Gastroesophageal sphincter (tissue), 4 donors: ENCODE data around the gene LDLRAP1. TPM values are rescaled to one million over a fixed set of nuclear protein-coding genes. Genes with fewer than 3 reads are reported as not detected.

Source experiments
- ATAC-seq: fragments of 150-250 bp; one replicate; pipeline ENCODE4 v1.9.1; 2016; ENCODE audit warnings: mild to moderate bottlenecking, moderate library complexity
- H3K27ac ChIP-seq, 4 donors: fragments of 200-600 bp; sonication (generic) in 3 of 4; 1 replicate in 3 of 4; 2 replicates in 1 of 4; pipeline ENCODE4 v1.5.1; 2016 to 2019
- H3K27me3 ChIP-seq: fragments of 200-600 bp; sonication (generic); one replicate; pipeline ENCODE4 v1.5.1; 2019
- H3K36me3 ChIP-seq, 2 donors: fragments of 200-600 bp; sonication (generic); one replicate each; pipeline ENCODE4 v1.5.1; 2019; ENCODE audit warnings: control low read depth in 1 of 2
- H3K4me1 ChIP-seq, 3 donors: fragments of 200-600 bp; sonication (generic); 1 replicate in 2 of 3; 2 replicates in 1 of 3; pipeline ENCODE4 v1.5.1; 2016 to 2019; ENCODE audit warnings: control low read depth in 2 of 3
- H3K4me3 ChIP-seq, 2 donors: fragments of 200-600 bp; sonication (generic); one replicate each; pipeline ENCODE4 v1.5.1; 2019; ENCODE audit warnings: mild to moderate bottlenecking in 1 of 2, moderate library complexity in 1 of 2
- H3K9me3 ChIP-seq, 3 donors: fragments of 200-600 bp; sonication (generic); one replicate each; pipeline ENCODE4 v1.5.1; 2017 to 2019; ENCODE audit warnings: control low read depth in 2 of 3
- EP300 ChIP-seq: sonication (generic); formaldehyde crosslinking; IDR thresholded peaks from one replicate; pipeline ENCODE4 v1.6.1; 2017; ENCODE audit warnings: antibody characterized with exemption, mild to moderate bottlenecking
- POLR2A ChIP-seq, 2 donors: fragments of 450-650 bp; IDR thresholded peaks; one replicate each; pipeline ENCODE4 v1.6.1; 2017; ENCODE audit warnings: antibody characterized with exemption in 2 of 2, mild to moderate bottlenecking in 2 of 2, moderate library complexity in 1 of 2
- POLR2AphosphoS5 ChIP-seq: sonication (generic); formaldehyde crosslinking; IDR thresholded peaks from one replicate; pipeline ENCODE4 v1.6.1; 2017; ENCODE audit warnings: antibody characterized with exemption
- WGBS, 2 donors: methylation state at CpG; one replicate each; pipeline ENCODE4 v1.1.5; 2018; ENCODE audit warnings: low coverage in 1 of 2; 5-methylcytosine and 5-hydroxymethylcytosine counted together
- total RNA-seq, 4 donors: library from RNA; depleted of rRNA; stranded (reverse); fragments of >200 nt; gene quantifications; one replicate each; pipeline ENCODE4 v1.1.0, GENCODE V29; 2016
- TF ChIP-seq, protein P1 (sequence below), 4 experiments: fragments of 200-600 bp in 2 of 4; fragments of 450-650 bp in 2 of 4; sonication (generic) in 1 of 4; IDR thresholded peaks; one replicate each; pipeline ENCODE4 v1.5.1; 2017 to 2019; ENCODE audit warnings: antibody characterized with exemption in 4 of 4, mild to moderate bottlenecking in 2 of 4, moderate library complexity in 2 of 4

Gene LDLRAP1
- total RNA-seq, 4 donors from 2014 or later = 13.6 to 21.3 (median 17.2) TPM

DNA sequence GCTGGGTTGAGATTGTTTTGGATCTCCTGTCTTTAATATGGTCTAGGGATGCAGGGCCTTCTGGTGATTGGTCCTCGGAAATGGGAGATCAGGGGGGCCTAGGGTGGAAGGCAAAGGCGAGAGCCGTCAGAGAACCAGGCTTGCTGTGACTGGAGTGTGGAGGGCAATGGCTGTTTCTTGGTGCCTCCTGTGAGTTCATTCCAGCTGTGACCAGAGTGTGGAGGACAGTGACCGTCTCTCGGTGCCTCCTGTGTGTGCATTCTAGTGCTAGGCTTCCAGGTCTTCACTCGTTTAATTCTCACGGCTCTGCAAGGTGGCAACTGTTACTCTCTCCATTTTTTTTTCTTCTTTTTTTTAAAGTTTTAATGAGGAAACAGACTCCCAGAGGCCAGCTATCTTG, 14.1 kb downstream of the LDLRAP1 start:
- H3K9me3 ChIP-seq = no peaks in the 10 kb centered on the region
- WGBS, 2 donors = 64 to 72% methylated on average over 3 to 7 of the region's 7 CpGs
- H3K4me1 ChIP-seq = peaks cover 0 to 79% (median 16%) of the 10 kb centered on the region in 3 donors
- peaks cover 0 to 58% of the 10 kb centered on the region in 2 donors for H3K36me3 ChIP-seq
- TF ChIP-seq, protein P1, sequence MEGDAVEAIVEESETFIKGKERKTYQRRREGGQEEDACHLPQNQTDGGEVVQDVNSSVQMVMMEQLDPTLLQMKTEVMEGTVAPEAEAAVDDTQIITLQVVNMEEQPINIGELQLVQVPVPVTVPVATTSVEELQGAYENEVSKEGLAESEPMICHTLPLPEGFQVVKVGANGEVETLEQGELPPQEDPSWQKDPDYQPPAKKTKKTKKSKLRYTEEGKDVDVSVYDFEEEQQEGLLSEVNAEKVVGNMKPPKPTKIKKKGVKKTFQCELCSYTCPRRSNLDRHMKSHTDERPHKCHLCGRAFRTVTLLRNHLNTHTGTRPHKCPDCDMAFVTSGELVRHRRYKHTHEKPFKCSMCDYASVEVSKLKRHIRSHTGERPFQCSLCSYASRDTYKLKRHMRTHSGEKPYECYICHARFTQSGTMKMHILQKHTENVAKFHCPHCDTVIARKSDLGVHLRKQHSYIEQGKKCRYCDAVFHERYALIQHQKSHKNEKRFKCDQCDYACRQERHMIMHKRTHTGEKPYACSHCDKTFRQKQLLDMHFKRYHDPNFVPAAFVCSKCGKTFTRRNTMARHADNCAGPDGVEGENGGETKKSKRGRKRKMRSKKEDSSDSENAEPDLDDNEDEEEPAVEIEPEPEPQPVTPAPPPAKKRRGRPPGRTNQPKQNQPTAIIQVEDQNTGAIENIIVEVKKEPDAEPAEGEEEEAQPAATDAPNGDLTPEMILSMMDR (IDR thresholded peaks at IDR 0.05) = no peak
- TF ChIP-seq EP300 = no peak
- TF ChIP-seq POLR2A (IDR thresholded peaks at IDR 0.05) = no peak
- TF ChIP-seq POLR2AphosphoS5 = no peak
- H3K4me3 ChIP-seq = no peak overlapping the region
- no peak for ATAC-seq
- H3K27me3 ChIP-seq = no peaks in the 10 kb centered on the region
- H3K27ac ChIP-seq = no peak overlapping the region

DNA sequence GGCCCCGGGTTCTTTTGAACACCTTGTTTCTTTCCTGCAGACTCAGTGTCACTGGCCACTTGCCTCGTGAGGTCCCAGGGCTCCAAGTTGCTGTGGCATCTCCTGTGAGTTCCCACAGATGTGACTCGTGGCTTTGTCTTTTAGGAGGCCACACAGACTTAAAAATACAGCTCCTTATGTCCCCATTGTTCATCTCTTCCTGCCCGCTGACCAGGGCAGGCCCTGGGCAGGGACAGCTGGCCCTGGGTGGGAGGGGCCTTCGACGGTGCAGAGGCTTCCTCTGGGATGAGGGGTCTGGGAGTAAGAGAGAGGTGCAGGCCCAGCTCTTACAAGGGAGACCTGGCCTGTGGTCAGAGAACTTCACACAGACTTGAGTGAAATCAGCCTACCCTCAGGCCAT, 15.6 kb downstream of the LDLRAP1 start:
- ATAC-seq = no peak
- no peak for TF ChIP-seq POLR2AphosphoS5
- Histone ChIP-seq H3K27ac (peak overlapping the region in 1 of 4 donors; percentile 25), H3K36me3 (peaks cover 0 to 73% of the 10 kb centered on the region in 2 donors), H3K4me3 (no peak overlapping the region), H3K4me1 (peaks cover 0 to 75% (median 16%) of the 10 kb centered on the region in 3 donors), H3K9me3 (no peaks in the 10 kb centered on the region), H3K27me3 (no peaks in the 10 kb centered on the region)
- WGBS, 2 donors = 0 to 30% methylated on average over 1 to 2 of the region's 6 CpGs

DNA sequence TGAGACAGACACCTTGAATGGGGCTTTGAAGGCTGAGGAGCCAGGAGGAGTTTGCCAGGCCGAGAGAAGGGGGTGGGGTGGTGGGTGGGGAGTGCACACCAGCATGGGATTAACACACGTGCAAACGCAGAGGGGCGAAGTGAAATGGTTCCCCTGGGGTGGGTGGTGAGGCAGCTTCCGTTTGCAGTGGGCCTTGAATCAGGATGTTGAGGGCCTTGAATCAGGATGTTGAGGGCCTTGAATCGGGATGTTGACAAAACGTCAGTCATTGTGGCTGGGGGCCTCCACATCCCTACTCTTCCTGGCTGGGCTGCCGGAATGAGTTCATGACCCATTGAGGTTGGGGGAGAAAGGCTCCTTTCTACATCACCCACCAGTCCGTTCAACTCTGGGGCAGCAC, 16.6 kb downstream of the LDLRAP1 start:
- no peak for ATAC-seq
- Histone ChIP-seq H3K4me1 (peaks cover 0 to 77% (median 16%) of the 10 kb centered on the region in 3 donors), H3K36me3 (peaks cover 0 to 75% of the 10 kb centered on the region in 2 donors), H3K9me3 (no peaks in the 10 kb centered on the region), H3K4me3 (no peak overlapping the region), H3K27me3 (no peaks in the 10 kb centered on the region), H3K27ac (peak overlapping the region in 1 of 4 donors; percentile 24)
- whole genome bisulfite sequencing, 2 donors = 63 to 72% methylated on average over 2 to 7 of the region's 9 CpGs
- TF ChIP-seq, protein P1 (IDR thresholded peaks at IDR 0.05) = no peak
- TF ChIP-seq EP300 = no peak
- TF ChIP-seq POLR2AphosphoS5 = no peak
- TF ChIP-seq POLR2A (IDR thresholded peaks at IDR 0.05) = no peak

DNA sequence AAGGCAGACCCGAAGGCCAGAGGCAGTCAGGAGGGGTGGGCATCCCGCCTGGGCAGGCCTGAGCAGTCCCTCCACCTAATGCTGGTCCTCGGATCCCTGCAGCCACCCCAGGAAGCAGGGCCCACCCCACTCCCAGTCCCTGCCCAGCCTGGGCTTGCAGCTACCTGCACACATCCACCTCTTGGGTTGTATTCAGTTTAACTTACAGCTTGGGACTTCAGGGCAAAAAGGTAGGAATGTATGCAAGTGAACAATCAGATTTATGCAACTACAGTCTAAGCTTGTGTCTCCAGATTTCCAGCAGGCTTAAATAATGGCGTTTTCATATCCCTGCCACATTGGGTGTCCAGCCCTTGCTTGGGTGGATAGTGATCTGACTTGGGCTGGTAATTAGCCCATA, 17.4 kb downstream of the LDLRAP1 start:
- H3K36me3 ChIP-seq = peaks cover 0 to 70% of the 10 kb centered on the region in 2 donors
- H3K4me1 ChIP-seq = peaks cover 0 to 78% (median 18%) of the 10 kb centered on the region in 3 donors
- no peak for ATAC-seq
- no peak for TF ChIP-seq POLR2A (IDR thresholded peaks at IDR 0.05)
- TF ChIP-seq, protein P1 (IDR thresholded peaks at IDR 0.05) = no peak
- TF ChIP-seq EP300 = no peak
- TF ChIP-seq POLR2AphosphoS5 = no peak
- H3K27ac ChIP-seq = peak overlapping the region in 2 of 4 donors; percentile 3 to 24
- H3K4me3 ChIP-seq = no peak overlapping the region
- 56 to 70% methylated on average over 1 to 2 of the region's 4 CpGs for WGBS, 2 donors
- H3K27me3 ChIP-seq = no peaks in the 10 kb centered on the region
- no peaks in the 10 kb centered on the region for H3K9me3 ChIP-seq

DNA sequence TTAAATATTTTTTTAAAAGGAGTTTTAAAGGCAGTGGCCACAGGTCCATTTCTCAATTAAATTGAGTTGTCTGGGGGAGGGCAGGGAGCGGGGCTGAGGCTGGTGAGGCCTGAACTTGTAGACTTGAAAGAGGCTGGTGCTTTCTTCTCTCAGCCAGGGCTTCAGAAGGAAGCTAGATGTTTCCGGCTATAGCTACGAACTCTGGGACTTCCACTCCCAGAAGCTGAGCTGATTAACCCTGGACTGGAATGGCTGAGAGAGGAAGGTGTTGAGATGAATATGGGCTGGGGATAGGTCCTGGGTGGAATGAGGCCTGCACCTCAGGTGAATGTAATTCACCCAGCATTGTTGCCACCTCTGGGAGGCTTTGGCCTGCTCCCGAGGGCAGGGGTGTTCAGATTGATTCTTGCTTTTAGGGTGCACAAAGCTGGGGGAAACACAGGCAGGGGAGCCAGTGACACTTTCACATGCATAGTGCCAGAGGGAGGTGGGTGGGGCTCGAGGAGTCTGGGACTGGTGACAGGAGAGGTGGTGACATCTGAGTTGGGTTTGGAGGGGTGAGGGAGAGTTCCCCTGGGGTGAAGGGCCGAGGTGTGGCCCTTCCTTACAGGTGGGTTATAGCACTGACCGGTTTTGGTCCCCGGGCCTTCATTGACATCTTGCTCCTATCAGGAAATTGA, 18.2 kb downstream of the LDLRAP1 start:
- peaks cover 0 to 67% of the 10 kb centered on the region in 2 donors for H3K36me3 ChIP-seq

More for the DNA sequence above, 18.2 kb downstream of the LDLRAP1 start:
- Histone ChIP-seq H3K27ac (peak overlapping the region in 3 of 4 donors; percentile 25 to 50 (median 47)), H3K4me3 (no peak overlapping the region), H3K9me3 (no peaks in the 10 kb centered on the region), H3K27me3 (no peaks in the 10 kb centered on the region), H3K4me1 (peaks cover 0 to 78% (median 19%) of the 10 kb centered on the region in 3 donors)
- no peak for TF ChIP-seq POLR2AphosphoS5
- no peak for TF ChIP-seq POLR2A (IDR thresholded peaks at IDR 0.05)
- no peak for TF ChIP-seq EP300
- TF ChIP-seq, protein P1 (IDR thresholded peaks at IDR 0.05) = no peak
- ATAC-seq = no peak
- 36 to 68% methylated on average over 2 to 7 of the region's 8 CpGs for WGBS, 2 donors
